ENCODE data around the gene CITED4.
A peak's percentile ranks its signal among the peaks of the same experiment; 100 is the strongest.

Gene CITED4

DNA sequence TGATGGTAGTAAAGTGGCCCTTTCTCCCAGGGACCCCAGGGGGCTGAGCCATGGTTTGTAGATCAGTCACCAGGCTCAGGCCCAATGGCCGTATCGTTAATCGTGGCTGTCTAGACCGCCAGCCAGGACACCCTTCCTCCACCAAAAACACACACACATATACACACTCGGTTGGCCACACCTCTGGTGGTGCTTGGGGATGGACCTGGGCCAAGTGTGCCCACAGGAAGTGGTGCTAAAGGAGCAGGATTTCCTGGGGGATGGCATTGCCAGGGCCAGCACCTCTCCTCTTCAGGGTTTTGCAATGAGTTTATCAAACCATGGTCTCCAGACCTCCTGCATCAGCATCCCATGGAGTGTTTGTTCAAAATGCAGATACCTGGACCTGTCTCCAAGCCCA is 36.2 kb downstream of the CITED4 start:
- H3K36me3 ChIP-seq (replicated peaks), result no peaks in the 10 kb centered on the region; the same call in 1 of the 2 replicates
- H3K4me3 ChIP-seq, result no peak overlapping the region
- H3K9me3 ChIP-seq, result no peaks in the 10 kb centered on the region
- DNase-seq (ENCODE audit: low spot score in 2 of 2), result no peak
- peaks cover 7% of the 10 kb centered on the region; the same call in 1 of the 2 replicates for H3K4me1 ChIP-seq
- H3K27me3 ChIP-seq (ENCODE audit: low read depth), result no peaks in the 10 kb centered on the region
- in situ Hi-C loops (cut with MboI; ENCODE audit: low sequenced_read_pairs), result no loop called here

GRCh38 chr1:40825435-40825788 is 36.8 kb downstream of the CITED4 start:
- Histone ChIP-seq H3K4me1 (peaks cover 7% of the 10 kb centered on the region; the same call in 1 of the 2 replicates), H3K27me3 (ENCODE audit: low read depth) (no peaks in the 10 kb centered on the region), H3K9me3 (no peaks in the 10 kb centered on the region), H3K4me3 (no peak overlapping the region), H3K36me3 (replicated peaks) (no peaks in the 10 kb centered on the region; the same call in 1 of the 2 replicates)
- DNase-seq (ENCODE audit: low spot score in 2 of 2), result no peak
- in situ Hi-C loops (cut with MboI; ENCODE audit: low sequenced_read_pairs), result no loop called here

DNA sequence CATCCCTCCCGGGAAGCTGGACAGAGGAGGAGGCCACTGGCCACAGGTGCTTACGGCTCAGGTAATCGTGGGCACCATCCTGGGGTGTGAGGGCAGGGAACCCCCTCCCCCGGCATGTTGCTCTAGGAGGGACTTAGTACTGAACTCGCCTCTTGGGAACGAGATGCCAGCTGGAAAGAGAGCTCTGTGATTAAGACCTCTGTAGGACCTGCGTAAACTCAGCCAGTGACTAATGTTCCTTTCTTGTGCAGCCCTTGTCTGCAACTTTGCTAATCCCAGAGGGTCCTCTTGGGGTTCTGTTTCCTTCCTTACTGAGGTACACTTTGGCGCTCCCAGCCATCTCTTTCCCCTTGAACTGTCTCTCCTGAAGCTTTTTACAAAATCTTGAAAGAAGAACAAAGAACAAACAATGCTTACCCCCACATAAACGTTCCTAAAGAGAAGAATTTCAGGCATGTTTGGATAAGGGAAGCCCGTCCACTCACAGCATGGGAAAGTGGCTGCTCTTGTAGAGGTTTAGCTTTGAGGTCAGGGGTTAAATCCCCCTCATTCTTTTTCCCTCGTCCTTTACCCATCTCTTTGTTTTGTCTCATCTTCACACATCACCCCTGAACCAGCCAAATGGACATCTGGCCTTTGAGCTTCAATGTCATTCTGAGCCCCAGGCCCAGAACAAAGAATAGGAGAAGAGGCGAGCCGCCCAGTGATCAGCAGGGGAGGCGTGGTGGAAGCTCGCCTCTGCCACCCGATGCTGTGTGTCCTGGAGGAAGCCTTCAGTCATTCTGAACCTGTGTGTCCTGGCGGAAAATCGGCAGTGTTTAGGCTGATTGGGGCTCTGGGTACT is 37.4 kb downstream of the CITED4 start:
- H3K36me3 ChIP-seq (replicated peaks), result peaks cover 5% of the 10 kb centered on the region
- in situ Hi-C loops (cut with MboI; ENCODE audit: low sequenced_read_pairs), result no loop called here
- H3K9me3 ChIP-seq, result no peaks in the 10 kb centered on the region
- H3K27me3 ChIP-seq (ENCODE audit: low read depth), result no peaks in the 10 kb centered on the region
- peaks cover 7% of the 10 kb centered on the region; the same call in 1 of the 2 replicates for H3K4me1 ChIP-seq
- DNase-seq (ENCODE audit: low spot score in 2 of 2), result peak; percentile 16 to 17
- no peak overlapping the region for H3K4me3 ChIP-seq

GRCh38 chr1:40823983-40824382 is 38.2 kb downstream of the CITED4 start:
- H3K36me3 ChIP-seq (replicated peaks), result peaks cover 9% of the 10 kb centered on the region
- no peak overlapping the region for H3K4me3 ChIP-seq
- DNase-seq (ENCODE audit: low spot score in 2 of 2), result no peak
- no peaks in the 10 kb centered on the region for H3K27me3 ChIP-seq (ENCODE audit: low read depth)
- in situ Hi-C loops (cut with MboI; ENCODE audit: low sequenced_read_pairs), result no loop called here
- H3K4me1 ChIP-seq, result peaks cover 7% of the 10 kb centered on the region; the same call in 1 of the 2 replicates
- H3K9me3 ChIP-seq, result no peaks in the 10 kb centered on the region

- in situ Hi-C loops (cut with MboI; ENCODE audit: low sequenced_read_pairs), result no loop called here
- H3K4me3 ChIP-seq, result no peak overlapping the region
- no peaks in the 10 kb centered on the region for H3K27me3 ChIP-seq (ENCODE audit: low read depth)
- peaks cover 7% of the 10 kb centered on the region; the same call in 1 of the 2 replicates for H3K4me1 ChIP-seq
- DNase-seq (ENCODE audit: low spot score in 2 of 2), result no peak
- no peaks in the 10 kb centered on the region for H3K9me3 ChIP-seq
- H3K36me3 ChIP-seq (replicated peaks), result peaks cover 9% of the 10 kb centered on the region
Measured at GRCh38 chr1:40823345-40823744, 38.8 kb downstream of the CITED4 start.

DNA sequence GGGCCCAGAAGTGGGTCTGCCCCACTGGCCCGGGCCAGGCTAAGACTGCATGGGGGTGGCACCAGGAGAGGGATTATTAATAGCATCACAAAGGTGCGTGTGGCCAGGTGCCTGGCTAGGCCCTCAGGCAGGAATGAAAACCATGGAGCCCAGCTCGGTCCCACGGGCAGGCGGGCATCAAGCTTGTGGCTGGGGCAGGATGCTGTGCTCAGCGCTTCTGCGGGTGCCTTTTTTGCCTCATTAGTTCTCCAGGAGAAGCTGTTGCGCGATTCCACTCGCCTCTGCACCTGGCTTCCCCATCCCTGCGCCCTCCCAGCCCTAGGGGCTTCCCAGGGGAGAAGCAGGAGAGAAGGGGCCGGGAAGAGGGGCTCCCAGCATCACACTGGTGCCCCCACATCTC is 39.3 kb downstream of the CITED4 start:
- in situ Hi-C loops (cut with MboI; ENCODE audit: low sequenced_read_pairs), result no loop called here
- Histone ChIP-seq H3K9me3 (no peaks in the 10 kb centered on the region), H3K36me3 (replicated peaks) (peaks cover 9% of the 10 kb centered on the region), H3K27me3 (ENCODE audit: low read depth) (no peaks in the 10 kb centered on the region), H3K4me1 (peaks cover 7% of the 10 kb centered on the region; the same call in 1 of the 2 replicates), H3K4me3 (no peak overlapping the region)
- DNase-seq (ENCODE audit: low spot score in 2 of 2), result no peak

DNA sequence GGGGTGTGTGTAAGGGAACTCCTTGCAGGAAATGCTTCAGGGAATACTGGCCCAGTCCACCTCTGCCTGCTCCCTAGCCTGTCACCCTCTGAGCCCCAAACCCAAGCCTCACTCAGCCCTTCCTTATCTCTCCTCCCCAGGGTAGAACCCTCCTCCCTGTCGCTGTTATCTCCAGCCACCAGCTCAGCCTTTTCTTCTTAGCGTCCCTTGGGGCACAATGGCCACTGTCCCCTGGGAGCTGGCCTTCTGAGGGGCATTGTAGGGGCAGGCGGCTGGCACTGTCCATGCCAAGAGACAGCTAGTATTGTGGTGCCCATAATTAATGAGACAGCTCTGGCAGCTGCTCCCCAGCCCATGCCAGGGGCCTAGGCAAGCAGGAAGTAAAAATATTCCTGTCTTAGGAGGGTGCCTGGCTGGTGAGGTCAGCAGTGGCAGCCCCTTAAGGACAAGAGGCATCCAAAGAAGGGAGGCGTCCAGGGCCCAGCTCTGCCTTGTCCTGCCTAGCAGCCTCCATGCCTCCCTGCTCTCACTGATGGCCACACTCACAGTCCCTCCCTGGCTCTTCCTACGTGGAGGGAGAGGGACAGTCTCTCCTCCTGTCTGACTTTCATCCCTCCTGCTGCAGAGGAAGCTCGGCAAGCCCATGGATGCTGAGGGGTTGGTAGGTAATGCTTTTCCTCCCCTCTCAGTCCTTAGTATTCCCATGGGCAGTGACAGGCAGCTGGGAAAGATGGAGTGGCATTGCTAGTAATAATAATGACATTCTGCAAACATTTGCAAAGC is 41.1 kb downstream of the CITED4 start:
- Histone ChIP-seq H3K9me3 (no peaks in the 10 kb centered on the region), H3K36me3 (replicated peaks) (peaks cover 9% of the 10 kb centered on the region), H3K4me3 (no peak overlapping the region), H3K27me3 (ENCODE audit: low read depth) (no peaks in the 10 kb centered on the region), H3K4me1 (peaks cover 7% of the 10 kb centered on the region; the same call in 1 of the 2 replicates)
- in situ Hi-C loops (cut with MboI; ENCODE audit: low sequenced_read_pairs), result no loop called here
- DNase-seq (ENCODE audit: low spot score in 2 of 2), result no peak

GRCh38 chr1:40820251-40820797 is 41.8 kb downstream of the CITED4 start:
- Histone ChIP-seq H3K36me3 (replicated peaks) (peaks cover 9% of the 10 kb centered on the region; the same call in 1 of the 2 replicates), H3K27me3 (ENCODE audit: low read depth) (no peaks in the 10 kb centered on the region), H3K9me3 (no peaks in the 10 kb centered on the region), H3K4me3 (no peak overlapping the region), H3K4me1 (peaks cover 7% of the 10 kb centered on the region; the same call in 1 of the 2 replicates)
- peak in 1 of 2 experiments; percentile 20 for DNase-seq (ENCODE audit: low spot score in 2 of 2)
- in situ Hi-C loops (cut with MboI; ENCODE audit: low sequenced_read_pairs), result no loop called here

GRCh38 chr1:40819101-40819500 is 43.1 kb downstream of the CITED4 start:
- peaks cover 9% of the 10 kb centered on the region; the same call in 1 of the 2 replicates for H3K36me3 ChIP-seq (replicated peaks)
- no peaks in the 10 kb centered on the region for H3K4me1 ChIP-seq
- no peak for DNase-seq (ENCODE audit: low spot score in 2 of 2)
- H3K4me3 ChIP-seq, result no peak overlapping the region
- in situ Hi-C loops (cut with MboI; ENCODE audit: low sequenced_read_pairs), result no loop called here
- no peaks in the 10 kb centered on the region for H3K27me3 ChIP-seq (ENCODE audit: low read depth)
- no peaks in the 10 kb centered on the region for H3K9me3 ChIP-seq

DNA sequence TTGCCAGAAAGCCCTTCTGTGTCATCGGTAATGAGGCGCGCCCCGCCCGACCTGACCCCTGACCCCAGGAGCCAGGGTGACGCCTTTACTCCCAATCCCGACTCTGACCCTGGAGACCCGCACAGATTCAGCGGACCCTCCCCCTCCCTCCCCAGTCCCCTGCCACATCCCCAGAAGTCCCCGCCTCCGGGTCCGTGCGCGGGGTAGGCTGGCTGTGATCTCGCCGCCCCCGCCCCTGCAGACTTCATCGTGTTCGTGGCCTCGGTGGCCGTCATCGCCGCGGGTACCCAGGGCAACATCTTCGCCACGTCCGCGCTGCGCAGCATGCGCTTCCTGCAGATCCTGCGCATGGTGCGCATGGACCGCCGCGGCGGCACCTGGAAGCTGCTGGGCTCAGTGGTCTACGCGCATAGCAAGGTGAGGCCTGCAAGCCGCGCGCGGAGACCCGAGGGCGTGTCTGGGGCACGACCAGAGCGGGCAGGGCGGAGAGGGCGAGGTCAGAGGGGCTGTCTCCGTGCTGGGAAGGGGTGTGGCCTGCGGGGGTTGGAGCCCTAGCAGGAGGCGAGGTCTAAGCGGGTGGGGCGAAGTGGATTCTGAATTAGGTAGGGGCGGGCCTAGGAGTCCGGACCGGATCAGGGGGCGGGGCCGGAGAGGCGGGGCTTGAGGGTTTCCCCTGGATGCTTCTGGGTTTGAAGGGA is 43.8 kb downstream of the CITED4 start:
- Histone ChIP-seq H3K36me3 (replicated peaks) (peaks cover 9% of the 10 kb centered on the region; the same call in 1 of the 2 replicates), H3K9me3 (no peaks in the 10 kb centered on the region), H3K27me3 (ENCODE audit: low read depth) (no peaks in the 10 kb centered on the region), H3K4me1 (no peaks in the 10 kb centered on the region), H3K4me3 (no peak overlapping the region)
- in situ Hi-C loops (cut with MboI; ENCODE audit: low sequenced_read_pairs), result no loop called here
- peak in 1 of 2 experiments; percentile 44 for DNase-seq (ENCODE audit: low spot score in 2 of 2)

- Histone ChIP-seq H3K27me3 (ENCODE audit: low read depth) (no peaks in the 10 kb centered on the region), H3K9me3 (no peaks in the 10 kb centered on the region), H3K4me1 (no peaks in the 10 kb centered on the region), H3K4me3 (no peak overlapping the region), H3K36me3 (replicated peaks) (peaks cover 9% of the 10 kb centered on the region; the same call in 1 of the 2 replicates)
- in situ Hi-C loops (cut with MboI; ENCODE audit: low sequenced_read_pairs), result no loop called here
- DNase-seq (ENCODE audit: low spot score in 2 of 2), result no peak
Measured at GRCh38 chr1:40817791-40818263, 44.3 kb downstream of the CITED4 start.

DNA sequence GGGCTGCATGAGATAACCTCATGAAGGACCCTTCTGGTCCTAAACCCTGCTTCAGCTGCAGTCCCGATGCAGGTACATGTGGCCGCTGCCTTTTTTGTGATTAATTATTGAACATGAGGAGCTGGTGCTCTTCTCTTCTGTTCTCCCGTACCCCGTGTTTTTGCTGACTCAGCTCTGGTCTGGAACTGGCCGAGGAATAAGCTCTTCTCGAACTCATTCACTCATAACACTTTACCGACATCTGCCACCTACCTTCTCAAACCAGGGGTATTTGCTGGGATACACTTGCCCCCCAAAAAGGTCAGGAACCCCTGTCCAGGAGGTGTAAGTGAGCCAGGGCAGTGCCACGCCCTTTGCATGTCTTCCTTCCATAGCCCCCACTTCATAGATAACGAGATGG is 46.7 kb downstream of the CITED4 start:
- H3K9me3 ChIP-seq, result no peaks in the 10 kb centered on the region
- no peak for DNase-seq (ENCODE audit: low spot score in 2 of 2)
- in situ Hi-C loops (cut with MboI; ENCODE audit: low sequenced_read_pairs), result no loop called here
- no peaks in the 10 kb centered on the region for H3K27me3 ChIP-seq (ENCODE audit: low read depth)
- no peak overlapping the region for H3K4me3 ChIP-seq
- H3K36me3 ChIP-seq (replicated peaks), result peaks cover 9% of the 10 kb centered on the region; the same call in 1 of the 2 replicates
- no peaks in the 10 kb centered on the region for H3K4me1 ChIP-seq

All from HAP-1 (cell line).